Tibial artery (tissue), 4 donors: ENCODE results near the gene TSC22D3.

Experiments used
- DNase-seq, 2 donors: peaks; one replicate each; pipeline ENCODE4 v3.0.0-alpha.2; 2019
- H3K27ac ChIP-seq, 2 donors: fragments of 200-600 bp; sonication (generic) in 1 of 2; 1 replicate in 1 of 2; 2 replicates in 1 of 2; pipeline ENCODE4 v1.5.1; 2018 to 2019; ENCODE audit warnings: mild to moderate bottlenecking in 1 of 2
- H3K27me3 ChIP-seq, 2 donors: fragments of 200-600 bp; sonication (generic) in 1 of 2; one replicate each; pipeline versions ENCODE4 v1.5.1 to v1.6.0; 2016 to 2019
- H3K36me3 ChIP-seq, 3 donors: fragments of 200-600 bp; sonication (generic) in 2 of 3; one replicate each; pipeline ENCODE4 v1.5.1; 2016 to 2019; ENCODE audit warnings: mild to moderate bottlenecking in 2 of 3
- H3K4me1 ChIP-seq, 4 donors: fragments of 200-600 bp; sonication (generic) in 2 of 4; 1 replicate in 3 of 4; 2 replicates in 1 of 4; pipeline ENCODE4 v1.5.1; 2016 to 2019
- H3K4me3 ChIP-seq, 2 donors: fragments of 200-600 bp; sonication (generic) in 1 of 2; 1 replicate in 1 of 2; 2 replicates in 1 of 2; pipeline ENCODE4 v1.5.1; 2018 to 2019; ENCODE audit warnings: mild to moderate bottlenecking in 2 of 2
- H3K9me3 ChIP-seq, 3 donors: fragments of 200-600 bp; sonication (generic) in 1 of 3; one replicate each; pipeline ENCODE4 v1.5.1; 2016 to 2019
- CTCF ChIP-seq, 2 experiments: fragments of 200-600 bp in 1 of 2; fragments of 450-650 bp in 1 of 2; IDR thresholded peaks; one replicate each; pipeline ENCODE4 v1.5.1; 2017 to 2019; ENCODE audit warnings: antibody characterized with exemption in 2 of 2, mild to moderate bottlenecking in 1 of 2, moderate library complexity in 1 of 2
- intact Hi-C: fragments of 100-400 bp; cut with DNase I; formaldehyde crosslinking; loops from one replicate; pipeline ENCODE4 v1.15.0; 2023; ENCODE audit warnings: low total_unique reads

The TSC22D3 gene

GRCh38 chrX:107700790-107701189 lies 74.8 kb downstream of the TSC22D3 start:
- DNase-seq, result no peak
- no peaks in the 10 kb centered on the region for H3K36me3 ChIP-seq
- H3K4me1 ChIP-seq, result peaks cover 0 to 24% (median 6%) of the 10 kb centered on the region in 4 donors
- intact Hi-C loops, result no loop called here
- H3K4me3 ChIP-seq, result no peak overlapping the region
- H3K27ac ChIP-seq, result peak overlapping the region; percentile 65 to 67
- H3K27me3 ChIP-seq, result no peaks in the 10 kb centered on the region
- no peaks in the 10 kb centered on the region for H3K9me3 ChIP-seq
- no peak for TF ChIP-seq CTCF (IDR thresholded peaks at IDR 0.05)

- TF ChIP-seq CTCF (IDR thresholded peaks at IDR 0.05), result no peak
- H3K4me3 ChIP-seq, result no peak overlapping the region
- H3K4me1 ChIP-seq, result peaks cover 0 to 24% (median 6%) of the 10 kb centered on the region in 4 donors
- intact Hi-C loops, result no loop called here
- no peaks in the 10 kb centered on the region for H3K27me3 ChIP-seq
- H3K36me3 ChIP-seq, result no peaks in the 10 kb centered on the region
- peak overlapping the region; percentile 65 to 67 for H3K27ac ChIP-seq
- no peaks in the 10 kb centered on the region for H3K9me3 ChIP-seq
- DNase-seq, result peak; percentile 73 to 75
Measured at GRCh38 chrX:107700317-107700774, 75.2 kb downstream of the TSC22D3 start.

GRCh38 chrX:107699616-107700015 lies 76.0 kb downstream of the TSC22D3 start:
- Histone ChIP-seq H3K27me3 (no peaks in the 10 kb centered on the region), H3K4me3 (no peak overlapping the region), H3K36me3 (no peaks in the 10 kb centered on the region), H3K4me1 (peaks cover 0 to 24% (median 6%) of the 10 kb centered on the region in 4 donors), H3K9me3 (no peaks in the 10 kb centered on the region), H3K27ac (peak overlapping the region; percentile 65 to 67)
- no peak for DNase-seq
- intact Hi-C loops, result no loop called here
- TF ChIP-seq CTCF (IDR thresholded peaks at IDR 0.05), result no peak

GRCh38 chrX:107691024-107691448 lies 84.6 kb downstream of the TSC22D3 start:
- TF ChIP-seq CTCF (IDR thresholded peaks at IDR 0.05), result no peak
- H3K9me3 ChIP-seq, result no peaks in the 10 kb centered on the region
- H3K27ac ChIP-seq, result no peak overlapping the region
- no peak overlapping the region for H3K4me3 ChIP-seq
- no peaks in the 10 kb centered on the region for H3K27me3 ChIP-seq
- intact Hi-C loops, result no loop called here
- H3K36me3 ChIP-seq, result no peaks in the 10 kb centered on the region
- no peaks in the 10 kb centered on the region for H3K4me1 ChIP-seq
- DNase-seq, result no peak

GRCh38 chrX:107687445-107687844 lies 88.1 kb downstream of the TSC22D3 start:
- Histone ChIP-seq H3K4me3 (no peak overlapping the region), H3K4me1 (peaks cover 0 to 33% (median 13%) of the 10 kb centered on the region in 4 donors), H3K27ac (no peak overlapping the region), H3K36me3 (no peaks in the 10 kb centered on the region), H3K9me3 (no peaks in the 10 kb centered on the region), H3K27me3 (no peaks in the 10 kb centered on the region)
- DNase-seq, result no peak
- intact Hi-C loops, result no loop called here
- TF ChIP-seq CTCF (IDR thresholded peaks at IDR 0.05), result no peak

- H3K4me1 ChIP-seq, result peaks cover 0 to 38% (median 13%) of the 10 kb centered on the region in 4 donors
- no peak for TF ChIP-seq CTCF (IDR thresholded peaks at IDR 0.05)
- no peaks in the 10 kb centered on the region for H3K36me3 ChIP-seq
- no peak overlapping the region for H3K4me3 ChIP-seq
- DNase-seq, result no peak
- no peaks in the 10 kb centered on the region for H3K27me3 ChIP-seq
- intact Hi-C loops, result no loop called here
- no peaks in the 10 kb centered on the region for H3K9me3 ChIP-seq
- H3K27ac ChIP-seq, result no peak overlapping the region
Measured at GRCh38 chrX:107686792-107687191, 88.8 kb downstream of the TSC22D3 start.
